NT2/D1 (cell line): ENCODE results near the gene MCEMP1.

Experiments used
- DNase-seq: peaks from one replicate; pipeline ENCODE4 v3.0.0-alpha.2; 2011; ENCODE audit warnings: low read depth, low spot score
- H3K27me3 ChIP-seq: 2 replicates; pipeline ENCODE4 v1.6.0; 2011; ENCODE audit warnings: mild to moderate bottlenecking; ENCODE audit not compliant: insufficient read length, insufficient read depth
- H3K36me3 ChIP-seq: 2 replicates; pipeline ENCODE4 v1.6.1; 2011; ENCODE audit warnings: mild to moderate bottlenecking, low read length, mixed read lengths; ENCODE audit not compliant: insufficient read depth, insufficient read length
- H3K4me1 ChIP-seq: 2 replicates; pipeline ENCODE4 v1.5.1; 2011; ENCODE audit not compliant: insufficient read depth, insufficient read length
- H3K4me3 ChIP-seq: 2 replicates; pipeline ENCODE4 v1.5.1; 2011; ENCODE audit warnings: low read depth; ENCODE audit not compliant: insufficient read length
- H3K9ac ChIP-seq: 2 replicates; pipeline ENCODE4 v1.6.0; 2011; ENCODE audit warnings: low read depth; ENCODE audit not compliant: insufficient read length
- H3K9me3 ChIP-seq: 2 replicates; pipeline ENCODE4 v1.5.1; 2011; ENCODE audit warnings: mild to moderate bottlenecking, low read length; ENCODE audit not compliant: insufficient read depth
- SUZ12 ChIP-seq: IDR thresholded peaks from 2 replicates; pipeline ENCODE4 v1.6.1; 2011; ENCODE audit not compliant: insufficient read length, insufficient read depth; ENCODE audit errors: extremely low read depth
- YY1 ChIP-seq: IDR thresholded peaks from 2 replicates; pipeline ENCODE4 v1.6.1; 2011; ENCODE audit not compliant: insufficient read length, insufficient read depth
- ZNF274 ChIP-seq: IDR thresholded peaks from 2 replicates; pipeline ENCODE4 v1.6.1; 2011; ENCODE audit warnings: mild to moderate bottlenecking, low read depth, low read length

MCEMP1 gene

DNA sequence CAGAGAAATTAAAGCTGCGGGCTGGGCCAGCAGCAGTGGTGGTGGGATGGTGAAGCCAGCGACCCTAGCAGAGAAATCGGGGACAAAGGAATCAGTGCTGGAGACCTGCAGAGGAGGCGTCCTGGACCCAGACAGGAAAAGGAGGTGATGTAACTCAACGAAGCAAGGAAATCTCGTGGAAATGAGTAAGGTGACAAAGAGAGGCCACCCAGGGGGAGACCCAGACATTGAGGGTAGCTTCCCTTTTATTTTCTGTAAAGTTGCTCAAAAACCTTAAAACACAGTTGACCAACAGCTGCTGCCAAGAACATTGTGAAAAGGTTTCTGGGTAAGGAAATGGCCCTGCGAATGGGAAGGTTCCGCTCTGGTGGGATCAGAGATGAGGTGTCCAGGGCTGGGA, 21.3 kb upstream of the MCEMP1 start:
- TF ChIP-seq ZNF274 (no peak), YY1 (no peak), SUZ12 (no peak)
- no peaks in the 10 kb centered on the region for H3K9me3 ChIP-seq
- H3K36me3 ChIP-seq = no peaks in the 10 kb centered on the region
- H3K4me1 ChIP-seq = peaks cover 4% of the 10 kb centered on the region
- no peak for DNase-seq
- H3K4me3 ChIP-seq = no peak overlapping the region
- H3K27me3 ChIP-seq = peaks cover 21% of the 10 kb centered on the region
- no peak overlapping the region for H3K9ac ChIP-seq

DNA sequence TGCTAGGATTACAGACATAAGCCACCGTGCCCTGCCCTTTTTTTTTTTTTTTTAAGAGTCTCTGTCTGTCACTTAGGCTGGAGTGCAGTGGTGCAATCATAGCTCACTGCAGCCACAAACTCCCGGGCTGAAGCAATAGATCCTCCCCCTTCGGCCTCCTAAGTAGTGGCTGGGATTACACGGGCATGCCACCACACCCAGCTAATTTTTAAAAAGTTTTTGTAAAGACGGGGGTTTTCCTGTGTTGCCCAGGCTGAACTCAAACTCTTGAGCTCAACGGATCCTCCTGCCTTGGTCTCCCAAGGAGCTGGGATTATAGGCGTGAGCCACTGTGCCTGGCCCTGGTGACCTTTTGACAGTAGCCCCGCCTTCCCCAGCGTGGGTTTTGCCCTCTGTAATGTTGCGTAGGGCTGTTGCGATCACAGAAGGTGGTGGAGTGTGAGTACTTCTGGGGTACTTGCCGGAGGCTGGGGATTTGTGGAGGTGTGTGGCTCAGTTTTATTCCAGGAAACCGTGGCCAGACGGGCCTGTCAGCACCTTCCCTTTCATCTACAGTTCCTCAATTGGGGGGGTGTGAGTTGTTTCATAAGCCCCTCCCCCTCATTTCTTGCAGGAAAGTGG, 19.6 kb upstream of the MCEMP1 start:
- Histone ChIP-seq H3K4me3 (no peak overlapping the region), H3K9ac (no peak overlapping the region), H3K27me3 (peaks cover 12% of the 10 kb centered on the region), H3K9me3 (no peaks in the 10 kb centered on the region), H3K36me3 (no peaks in the 10 kb centered on the region), H3K4me1 (peaks cover 4% of the 10 kb centered on the region)
- TF ChIP-seq YY1 (no peak), ZNF274 (no peak), SUZ12 (no peak)
- no peak for DNase-seq

DNA sequence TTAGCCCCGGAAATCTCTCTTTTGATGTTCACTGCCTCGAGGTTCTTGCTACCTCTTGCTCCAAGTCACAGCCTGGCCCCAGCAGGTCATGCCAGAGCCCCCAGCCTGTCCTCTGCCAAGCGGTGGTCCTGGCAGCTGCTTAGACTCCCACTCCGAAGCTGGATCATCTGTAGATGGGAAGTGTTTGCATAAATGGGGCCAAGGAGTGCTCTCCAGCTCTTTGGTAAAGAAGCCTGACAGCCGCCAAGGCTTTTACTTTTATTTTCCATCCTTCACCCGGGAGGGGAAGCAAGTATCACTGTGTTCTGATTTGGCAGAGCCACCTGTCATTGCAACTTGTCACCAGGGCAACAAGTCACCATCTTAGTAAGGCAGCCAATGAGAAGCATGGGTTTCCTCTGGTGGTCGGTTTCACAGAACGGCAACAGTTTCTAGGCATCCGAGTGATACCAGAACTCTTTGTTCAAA, 18.6 kb upstream of the MCEMP1 start:
- no peaks in the 10 kb centered on the region for H3K36me3 ChIP-seq
- TF ChIP-seq YY1 = no peak
- no peak for TF ChIP-seq SUZ12
- no peak for TF ChIP-seq ZNF274
- no peak for DNase-seq
- no peaks in the 10 kb centered on the region for H3K9me3 ChIP-seq
- H3K4me1 ChIP-seq = peaks cover 4% of the 10 kb centered on the region
- H3K27me3 ChIP-seq = peaks cover 7% of the 10 kb centered on the region
- H3K9ac ChIP-seq = no peak overlapping the region
- H3K4me3 ChIP-seq = no peak overlapping the region

DNA sequence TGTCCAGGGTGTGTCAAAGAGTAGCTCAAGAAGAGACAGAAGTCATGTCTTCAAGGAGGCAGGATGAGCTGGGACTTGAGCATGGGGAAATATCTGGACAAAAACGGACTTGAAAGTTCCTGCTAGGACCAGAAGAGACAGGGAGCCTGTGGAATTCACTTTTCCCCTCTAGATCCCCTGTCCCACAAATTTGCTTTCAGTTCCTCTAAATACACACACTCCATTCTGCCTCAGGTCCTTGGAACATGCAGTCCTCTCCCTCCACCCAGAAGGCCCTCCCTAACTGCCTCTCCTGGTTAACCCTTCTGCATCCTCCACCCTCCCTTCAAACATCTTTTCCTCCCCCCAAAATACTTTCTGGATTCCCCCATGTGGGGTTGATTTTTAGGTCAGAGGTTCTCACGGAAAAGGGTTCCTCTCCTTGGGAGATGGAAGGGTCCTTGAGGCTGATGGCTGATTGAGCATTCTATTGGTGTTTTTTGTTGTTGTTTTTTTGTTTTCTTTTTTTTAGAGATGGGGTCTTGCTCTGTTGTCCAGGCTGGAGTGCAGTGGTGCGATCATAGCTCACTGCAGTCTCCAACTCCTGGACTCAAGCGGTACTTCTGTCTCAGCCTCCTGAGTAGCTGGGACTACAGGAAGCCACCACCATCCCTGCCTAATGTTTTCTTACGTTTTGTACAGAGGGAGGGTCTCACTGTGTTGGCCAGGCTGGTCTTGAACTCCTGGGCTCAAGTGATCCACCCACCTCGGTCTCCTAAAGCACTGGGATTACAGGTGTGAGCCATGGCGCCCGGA, 14.9 kb upstream of the MCEMP1 start:
- H3K9me3 ChIP-seq = no peaks in the 10 kb centered on the region
- H3K9ac ChIP-seq = no peak overlapping the region
- no peak overlapping the region for H3K4me3 ChIP-seq
- peaks cover 4% of the 10 kb centered on the region for H3K4me1 ChIP-seq
- no peak for TF ChIP-seq SUZ12
- no peak for TF ChIP-seq ZNF274
- TF ChIP-seq YY1 = no peak
- H3K27me3 ChIP-seq = peaks cover 3% of the 10 kb centered on the region
- H3K36me3 ChIP-seq = no peaks in the 10 kb centered on the region
- no peak for DNase-seq

DNA sequence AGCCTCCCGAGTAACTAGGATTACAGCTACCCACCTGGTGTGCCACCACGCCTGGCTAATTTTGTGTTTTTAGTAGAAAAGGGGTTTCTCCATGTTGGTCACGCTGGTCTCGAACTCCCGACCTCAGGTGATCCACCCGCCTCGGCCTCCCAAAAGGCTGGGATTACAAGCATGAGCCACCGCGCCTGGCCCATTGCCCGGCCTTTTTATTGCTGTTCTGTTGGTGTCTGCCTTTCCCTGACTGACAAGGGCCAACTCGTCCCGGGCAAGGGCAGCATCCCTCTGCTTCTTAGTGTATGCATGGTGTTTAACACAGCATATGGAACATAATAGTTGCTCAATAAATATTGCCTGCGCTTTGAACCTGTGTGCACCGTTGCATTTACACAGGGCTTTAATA, 14.2 kb upstream of the MCEMP1 start:
- H3K27me3 ChIP-seq = peaks cover 3% of the 10 kb centered on the region

DNA sequence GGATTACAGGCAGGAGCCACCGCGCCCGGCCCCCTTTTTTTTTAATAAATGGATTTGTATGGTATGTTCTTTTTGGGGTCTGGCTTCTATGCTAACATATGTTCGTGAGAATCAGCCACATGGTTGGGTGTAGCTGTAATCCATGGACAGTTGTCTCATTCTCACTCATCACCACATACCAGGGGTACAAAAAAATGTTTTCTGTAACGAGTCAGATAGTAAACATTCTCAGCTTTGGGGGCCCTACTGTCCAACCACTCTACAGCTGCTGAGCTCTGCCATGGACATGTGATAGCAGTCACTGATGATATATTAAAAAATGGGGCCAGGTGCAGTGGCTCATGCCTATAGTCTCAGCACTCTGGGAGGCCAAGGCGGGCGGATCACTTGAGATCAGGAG, 13.2 kb upstream of the MCEMP1 start:
- H3K36me3 ChIP-seq = no peaks in the 10 kb centered on the region
- no peak overlapping the region for H3K4me3 ChIP-seq
- no peak for DNase-seq
- H3K27me3 ChIP-seq = peaks cover 7% of the 10 kb centered on the region
- TF ChIP-seq YY1 = no peak
- TF ChIP-seq SUZ12 = no peak
- TF ChIP-seq ZNF274 = no peak
- no peak overlapping the region for H3K9ac ChIP-seq
- no peaks in the 10 kb centered on the region for H3K9me3 ChIP-seq
- no peaks in the 10 kb centered on the region for H3K4me1 ChIP-seq

More for the DNA sequence above, 14.2 kb upstream of the MCEMP1 start:
- H3K4me1 ChIP-seq = no peaks in the 10 kb centered on the region
- no peak for TF ChIP-seq ZNF274
- DNase-seq = no peak
- H3K36me3 ChIP-seq = no peaks in the 10 kb centered on the region
- H3K9me3 ChIP-seq = no peaks in the 10 kb centered on the region
- H3K9ac ChIP-seq = no peak overlapping the region
- no peak overlapping the region for H3K4me3 ChIP-seq

DNA sequence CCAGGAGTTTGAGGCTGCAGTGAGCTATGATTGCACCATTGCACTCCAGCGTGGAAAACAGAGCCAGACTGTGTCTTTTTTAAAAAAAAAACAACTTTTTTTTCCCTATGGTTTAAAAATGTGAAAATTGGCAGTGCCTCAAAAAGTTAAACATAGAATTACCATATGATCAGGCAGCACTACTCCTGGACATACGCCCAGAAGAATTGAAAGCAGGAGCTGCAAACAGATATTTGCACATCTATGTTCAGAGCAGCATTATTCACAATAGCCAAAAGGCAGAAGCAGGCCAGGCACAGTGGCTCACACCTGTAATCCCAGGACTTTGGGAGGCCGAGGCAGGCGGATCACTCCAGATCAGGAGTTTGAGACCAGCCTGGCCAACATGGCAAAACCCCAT, 11.8 kb upstream of the MCEMP1 start:
- Histone ChIP-seq H3K36me3 (no peaks in the 10 kb centered on the region), H3K9ac (peak overlapping the region; percentile 8), H3K27me3 (peaks cover 19% of the 10 kb centered on the region), H3K4me3 (no peak overlapping the region), H3K4me1 (no peaks in the 10 kb centered on the region), H3K9me3 (no peaks in the 10 kb centered on the region)
- TF ChIP-seq ZNF274 (no peak), SUZ12 (no peak), YY1 (no peak)
- no peak for DNase-seq

DNA sequence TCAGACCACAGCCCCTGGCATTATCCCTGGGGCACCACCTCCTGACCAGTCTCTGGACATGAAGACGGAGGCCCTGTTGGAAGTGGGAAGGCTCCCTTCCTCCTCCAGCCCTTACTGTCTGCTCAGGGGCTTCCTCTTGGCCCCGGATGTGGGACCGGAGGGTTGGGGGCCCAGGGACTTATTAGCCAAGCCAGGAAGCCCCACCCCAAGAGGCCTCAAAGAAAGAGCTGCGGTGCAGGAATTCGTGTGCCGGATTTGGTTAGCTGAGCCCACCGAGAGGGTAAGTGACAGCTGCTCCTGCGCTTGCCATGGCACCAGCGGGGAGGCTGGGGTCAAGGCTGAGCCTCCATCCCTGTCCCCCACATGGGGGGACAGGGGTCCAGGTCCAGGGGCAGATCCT, 8.0 kb upstream of the MCEMP1 start, which contains the start of gene RETN:
RETN (plus strand) TSS at position 208 of the 400 bp plus-strand sequence. CDS start 278 bp downstream, outside the sequence.
- Histone ChIP-seq H3K9me3 (no peaks in the 10 kb centered on the region), H3K36me3 (no peaks in the 10 kb centered on the region), H3K4me3 (no peak within 1 kb of the TSS), H3K4me1 (peaks cover under 1% of the 10 kb centered on the region), H3K9ac (no peak within 1 kb of the TSS), H3K27me3 (peaks cover 23% of the 10 kb centered on the region)
- DNase-seq = no peak
- TF ChIP-seq ZNF274 (no peak), YY1 (no peak), SUZ12 (no peak)
